Stimulated activated memory B cell treated with anti-CD40 and anti-IgM and Interleukin-4, amounts not matched to agents 10 μg/mL and 1 μg/mL and 100 μg/mL, for 72 hours (primary cell): ENCODE measurements around the gene IGF2BP2.
"Not testable (repeated sequence)": the region's sequence is repeated elsewhere in the genome, so short reads cannot be mapped to it uniquely, and the experiment has no call there.

ENCODE experiments used
- ATAC-seq: fragments of 150-1000 bp; cut with Tn5 transposase; 2 replicates; pipeline ENCODE4 v1.10.0; 2021
- H3K27ac Mint-ChIP-seq: one replicate; pipeline ENCODE4 v1.8.0; 2022; ENCODE audit warnings: mild to moderate bottlenecking, mixed read lengths
- H3K27me3 Mint-ChIP-seq: one replicate; pipeline ENCODE4 v1.8.0; 2022; ENCODE audit warnings: mixed read lengths
- H3K36me3 Mint-ChIP-seq: one replicate; pipeline ENCODE4 v1.8.0; 2022; ENCODE audit warnings: mixed read lengths
- H3K4me1 Mint-ChIP-seq: one replicate; pipeline ENCODE4 v1.8.0; 2022; ENCODE audit warnings: mixed read lengths
- H3K4me3 Mint-ChIP-seq: one replicate; pipeline ENCODE4 v1.8.0; 2022; ENCODE audit warnings: mild to moderate bottlenecking, moderate library complexity, mixed read lengths
- H3K9me3 Mint-ChIP-seq: one replicate; pipeline ENCODE4 v1.8.0; 2022; ENCODE audit warnings: mixed read lengths

IGF2BP2 gene

DNA sequence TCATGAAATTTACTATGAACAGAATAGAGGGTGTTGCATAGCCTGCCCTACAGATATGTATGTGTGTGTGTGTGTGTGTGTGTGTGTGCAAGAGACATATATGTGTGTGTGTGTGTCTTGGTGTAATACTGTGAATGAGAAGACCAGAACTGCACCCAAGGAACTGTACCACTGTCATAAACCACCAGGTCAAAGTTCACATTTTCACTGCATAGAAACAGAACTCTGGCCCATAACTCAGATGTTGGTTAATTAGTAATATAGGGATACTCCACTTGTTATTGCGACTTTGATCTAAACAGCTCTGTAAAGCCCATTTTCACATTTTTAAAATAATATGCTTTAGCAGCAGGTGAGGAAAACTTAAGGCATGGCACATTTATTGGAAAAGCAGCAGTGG is 111.8 kb downstream of the IGF2BP2 start:
- Mint-ChIP-seq H3K36me3 (no peaks in the 10 kb centered on the region), H3K9me3 (no peaks in the 10 kb centered on the region), H3K4me3 (no peak overlapping the region), H3K4me1 (no peaks in the 10 kb centered on the region), H3K27ac (no peak overlapping the region), H3K27me3 (peaks cover 57% of the 10 kb centered on the region)
- ATAC-seq: no peak

DNA sequence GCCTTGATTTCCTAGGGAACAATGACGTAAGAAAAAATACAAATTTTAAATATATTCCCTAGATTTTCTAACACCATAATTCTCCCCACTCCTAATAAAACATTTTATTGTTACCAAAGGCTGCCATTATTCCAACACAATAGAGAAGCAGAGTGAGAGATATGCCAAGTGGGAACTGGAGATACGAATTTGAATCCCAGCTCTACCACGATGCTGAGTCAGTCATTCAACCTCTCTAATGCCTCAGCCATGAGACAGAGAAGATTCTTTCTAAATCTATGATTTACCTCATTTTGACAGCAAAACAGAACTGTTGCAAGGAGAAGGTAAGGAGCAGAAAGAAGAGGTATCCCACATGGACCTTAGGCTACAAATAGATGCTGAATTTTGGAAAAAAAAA is 112.5 kb downstream of the IGF2BP2 start:
- peaks cover 64% of the 10 kb centered on the region for H3K27me3 Mint-ChIP-seq
- H3K9me3 Mint-ChIP-seq: no peaks in the 10 kb centered on the region
- ATAC-seq: no peak
- no peak overlapping the region for H3K27ac Mint-ChIP-seq
- H3K36me3 Mint-ChIP-seq: no peaks in the 10 kb centered on the region
- H3K4me1 Mint-ChIP-seq: no peaks in the 10 kb centered on the region
- H3K4me3 Mint-ChIP-seq: no peak overlapping the region

GRCh38 chr3:185711255-185711870 is 113.5 kb downstream of the IGF2BP2 start:
- Mint-ChIP-seq H3K4me3 (no peak overlapping the region), H3K27ac (no peak overlapping the region), H3K36me3 (no peaks in the 10 kb centered on the region), H3K9me3 (no peaks in the 10 kb centered on the region), H3K27me3 (peaks cover 64% of the 10 kb centered on the region), H3K4me1 (no peaks in the 10 kb centered on the region)
- no peak for ATAC-seq

DNA sequence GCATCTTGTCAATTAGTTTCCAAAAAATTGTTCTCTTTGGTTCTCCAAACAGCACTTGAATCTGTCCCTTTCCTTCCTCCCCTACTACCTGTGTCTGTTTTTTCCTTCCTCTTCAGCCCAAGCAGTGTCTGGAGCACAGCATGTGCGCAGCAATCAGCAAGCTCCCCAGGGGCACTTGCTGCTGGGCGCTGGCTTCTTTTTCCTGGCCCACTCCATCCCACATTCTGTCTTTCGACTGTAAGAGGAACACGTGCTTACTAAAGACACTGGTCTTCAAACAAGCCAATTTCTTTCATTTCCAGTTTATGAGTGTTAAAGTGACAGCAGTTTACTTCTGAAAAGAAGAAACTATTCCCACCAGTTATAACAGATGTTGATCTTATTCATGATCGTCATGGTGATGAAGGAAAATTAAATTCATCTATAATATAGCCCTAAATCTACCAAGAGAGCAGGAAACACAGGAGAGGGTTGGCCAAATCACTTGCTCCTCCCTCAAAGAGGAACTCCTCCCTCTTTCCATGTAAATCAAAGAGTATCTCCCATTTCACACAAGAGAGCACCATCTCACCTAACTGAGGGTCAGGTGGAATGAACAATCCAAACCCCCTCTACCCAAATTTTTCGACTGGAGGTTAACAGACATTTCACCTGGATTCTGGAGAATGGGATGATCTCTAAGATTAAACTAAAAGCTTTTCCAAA is 115.4 kb downstream of the IGF2BP2 start:
- Mint-ChIP-seq H3K9me3 (no peaks in the 10 kb centered on the region), H3K27me3 (peaks cover 61% of the 10 kb centered on the region), H3K4me3 (no peak overlapping the region), H3K36me3 (no peaks in the 10 kb centered on the region), H3K27ac (no peak overlapping the region), H3K4me1 (no peaks in the 10 kb centered on the region)
- ATAC-seq: no peak

DNA sequence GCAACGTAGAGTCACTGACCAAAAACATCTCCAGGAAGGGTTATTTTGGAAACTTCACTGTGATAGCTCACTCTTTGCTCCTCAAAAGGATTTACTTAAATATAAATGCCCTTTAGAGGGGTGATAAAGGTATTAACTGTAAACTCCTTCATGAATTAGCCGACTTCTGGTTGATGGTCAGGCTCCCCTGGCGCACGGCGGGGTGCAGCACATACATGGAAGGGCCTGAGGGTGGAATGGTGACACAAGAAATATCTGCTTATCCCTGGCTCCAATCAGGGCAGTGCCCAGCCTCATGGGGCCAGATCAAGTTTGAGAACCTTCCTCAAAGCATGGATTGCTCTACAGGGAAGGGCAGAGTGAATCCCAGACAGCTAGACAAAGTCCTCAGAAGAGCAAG is 116.5 kb downstream of the IGF2BP2 start:
- no peaks in the 10 kb centered on the region for H3K4me1 Mint-ChIP-seq
- no peak for ATAC-seq
- no peaks in the 10 kb centered on the region for H3K36me3 Mint-ChIP-seq
- H3K9me3 Mint-ChIP-seq: no peaks in the 10 kb centered on the region
- no peak overlapping the region for H3K27ac Mint-ChIP-seq
- peaks cover 60% of the 10 kb centered on the region for H3K27me3 Mint-ChIP-seq
- no peak overlapping the region for H3K4me3 Mint-ChIP-seq

GRCh38 chr3:185705498-185705897 is 119.3 kb downstream of the IGF2BP2 start:
- Mint-ChIP-seq H3K27ac (no peak overlapping the region), H3K27me3 (peaks cover 55% of the 10 kb centered on the region), H3K4me1 (no peaks in the 10 kb centered on the region), H3K36me3 (no peaks in the 10 kb centered on the region), H3K4me3 (no peak overlapping the region), H3K9me3 (no peaks in the 10 kb centered on the region)
- ATAC-seq: no peak

GRCh38 chr3:185702262-185703225 is 122.3 kb downstream of the IGF2BP2 start:
- H3K27me3 Mint-ChIP-seq: peaks cover 41% of the 10 kb centered on the region
- H3K4me1 Mint-ChIP-seq: no peaks in the 10 kb centered on the region
- H3K27ac Mint-ChIP-seq: no peak overlapping the region
- no peaks in the 10 kb centered on the region for H3K9me3 Mint-ChIP-seq
- H3K36me3 Mint-ChIP-seq: no peaks in the 10 kb centered on the region
- no peak overlapping the region for H3K4me3 Mint-ChIP-seq
- ATAC-seq: no peak

- Mint-ChIP-seq H3K4me3 (no peak overlapping the region), H3K27me3 (peaks cover 39% of the 10 kb centered on the region), H3K9me3 (no peaks in the 10 kb centered on the region), H3K27ac (no peak overlapping the region), H3K4me1 (no peaks in the 10 kb centered on the region), H3K36me3 (no peaks in the 10 kb centered on the region)
- ATAC-seq: no peak
Observed at GRCh38 chr3:185701611-185702261, 123.1 kb downstream of the IGF2BP2 start.

DNA sequence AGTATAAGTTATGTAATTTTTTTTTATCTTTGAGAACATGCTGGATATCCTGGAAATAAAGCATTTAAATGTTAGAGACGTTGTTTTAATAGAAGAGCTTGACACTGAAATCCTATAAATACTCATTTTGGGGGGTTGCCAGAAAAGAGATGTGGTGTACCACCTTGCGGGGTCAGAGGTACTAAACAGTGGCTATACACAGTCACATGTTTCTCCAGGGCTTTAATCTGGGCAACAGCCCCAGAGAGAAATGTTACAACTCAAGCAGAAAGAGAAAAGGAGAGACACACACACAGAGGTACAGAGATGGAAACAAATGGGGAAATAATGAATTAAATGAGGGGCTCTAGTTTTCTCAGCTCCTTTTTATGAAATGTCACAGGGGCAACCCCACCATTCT is 124.9 kb downstream of the IGF2BP2 start:
- Mint-ChIP-seq H3K4me1 (no peaks in the 10 kb centered on the region), H3K9me3 (no peaks in the 10 kb centered on the region), H3K4me3 (no peak overlapping the region), H3K27ac (no peak overlapping the region), H3K27me3 (peaks cover 38% of the 10 kb centered on the region), H3K36me3 (no peaks in the 10 kb centered on the region)
- ATAC-seq: no peak

DNA sequence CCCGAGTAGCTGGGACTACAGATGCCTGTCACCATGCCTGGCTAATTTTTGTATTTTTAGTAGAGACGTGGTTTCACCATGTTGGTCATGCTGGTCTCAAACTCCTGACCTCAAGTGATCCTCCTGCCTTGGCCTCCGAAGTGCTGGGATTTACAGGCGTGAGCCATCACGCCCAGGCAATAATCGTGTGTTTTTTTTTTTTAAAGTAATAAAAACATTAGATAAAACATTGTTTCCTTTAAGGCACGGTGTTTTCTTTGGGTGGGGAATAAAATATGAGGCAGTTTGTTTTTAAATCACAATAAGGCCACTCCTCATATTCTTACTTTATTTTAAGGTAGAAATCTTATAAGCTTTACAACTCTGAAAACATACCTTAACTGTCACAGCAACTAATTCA is 127.6 kb downstream of the IGF2BP2 start:
- H3K27me3 Mint-ChIP-seq: peaks cover 12% of the 10 kb centered on the region
- H3K9me3 Mint-ChIP-seq, H3K36me3 Mint-ChIP-seq, H3K27ac Mint-ChIP-seq, H3K4me3 Mint-ChIP-seq, H3K4me1 Mint-ChIP-seq, ATAC-seq: not testable (repeated sequence)

DNA sequence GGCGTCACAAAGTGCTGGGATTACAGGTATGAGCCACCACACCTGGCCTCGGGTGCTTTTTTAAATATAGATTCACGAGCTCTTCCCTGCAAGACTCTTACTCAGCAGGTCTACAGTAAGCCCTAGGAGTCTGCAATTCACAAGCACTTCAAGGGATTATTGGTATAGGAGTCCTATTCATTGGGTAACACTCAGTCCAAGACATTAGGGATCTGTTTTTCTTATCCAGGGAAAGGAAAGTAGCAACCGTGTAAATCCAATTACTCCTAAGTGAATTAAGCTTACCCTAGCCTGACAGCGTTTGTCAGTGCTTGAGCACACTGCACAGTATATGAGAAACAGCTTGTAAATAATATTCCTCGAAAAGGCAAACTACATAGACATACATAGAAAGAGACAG is 128.8 kb downstream of the IGF2BP2 start:
- H3K4me3 Mint-ChIP-seq: no peak overlapping the region
- no peak overlapping the region for H3K27ac Mint-ChIP-seq
- no peaks in the 10 kb centered on the region for H3K4me1 Mint-ChIP-seq
- no peaks in the 10 kb centered on the region for H3K36me3 Mint-ChIP-seq
- no peak for ATAC-seq
- H3K27me3 Mint-ChIP-seq: peaks cover 11% of the 10 kb centered on the region
- H3K9me3 Mint-ChIP-seq: no peaks in the 10 kb centered on the region

- H3K36me3 Mint-ChIP-seq: no peaks in the 10 kb centered on the region
- H3K4me3 Mint-ChIP-seq: no peak overlapping the region
- H3K4me1 Mint-ChIP-seq: no peaks in the 10 kb centered on the region
- H3K9me3 Mint-ChIP-seq: no peaks in the 10 kb centered on the region
- H3K27me3 Mint-ChIP-seq: peaks cover 2% of the 10 kb centered on the region
- no peak overlapping the region for H3K27ac Mint-ChIP-seq
- no peak for ATAC-seq
Observed at GRCh38 chr3:185693985-185694653, 130.7 kb downstream of the IGF2BP2 start.

DNA sequence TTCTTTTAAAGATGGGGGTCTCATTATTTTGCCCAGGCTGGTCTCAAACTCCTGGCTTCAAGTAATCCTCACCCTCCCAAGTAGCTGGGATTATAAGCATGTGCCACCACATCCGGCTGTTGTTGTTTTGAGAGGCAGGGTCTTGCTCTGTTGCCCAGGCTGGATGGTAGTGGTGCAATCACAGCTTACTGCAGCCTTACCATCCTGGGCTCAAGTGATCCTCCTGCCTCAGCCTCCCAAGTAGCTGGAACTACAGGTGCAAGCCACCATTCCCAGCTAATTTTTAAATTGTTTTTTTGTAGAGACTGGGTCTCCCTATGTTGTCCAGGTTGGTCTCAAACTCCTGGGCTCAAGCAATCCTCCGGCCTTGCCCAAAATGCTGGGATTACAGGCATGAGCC is 133.2 kb downstream of the IGF2BP2 start:
- ATAC-seq: no peak
- no peaks in the 10 kb centered on the region for H3K9me3 Mint-ChIP-seq
- H3K36me3 Mint-ChIP-seq: no peaks in the 10 kb centered on the region
- no peaks in the 10 kb centered on the region for H3K4me1 Mint-ChIP-seq
- H3K27ac Mint-ChIP-seq: no peak overlapping the region
- no peak overlapping the region for H3K4me3 Mint-ChIP-seq
- no peaks in the 10 kb centered on the region for H3K27me3 Mint-ChIP-seq

DNA sequence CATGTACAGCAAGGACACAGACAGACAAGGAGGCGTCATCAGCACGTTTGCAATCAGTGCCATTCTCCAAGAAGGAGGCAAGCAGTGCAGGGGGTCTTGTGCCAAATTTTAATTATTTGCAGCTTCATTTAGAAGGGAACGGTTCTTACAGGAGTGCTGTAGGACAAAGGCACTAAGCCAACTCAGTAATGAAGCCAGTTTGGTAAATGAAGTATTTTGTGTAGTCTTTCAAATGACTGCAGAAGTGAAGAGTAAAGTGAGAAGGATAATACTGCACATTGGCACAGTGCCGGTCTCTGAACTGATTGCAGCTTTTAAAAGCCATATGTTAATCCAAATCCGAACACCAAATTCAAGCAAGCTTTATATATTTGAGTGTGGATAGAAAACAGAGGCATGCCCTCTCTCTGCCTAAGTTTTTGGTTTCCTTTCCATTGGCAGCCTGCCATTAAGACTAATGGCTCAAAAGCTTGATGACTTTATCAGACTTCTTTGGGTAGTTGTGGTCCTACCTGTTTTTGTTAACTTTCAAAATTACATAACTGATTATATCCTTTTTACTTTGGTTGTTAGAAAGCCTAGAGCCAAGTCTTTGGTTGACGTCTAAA is 137.5 kb downstream of the IGF2BP2 start:
- H3K36me3 Mint-ChIP-seq: no peaks in the 10 kb centered on the region
- ATAC-seq: no peak
- H3K4me1 Mint-ChIP-seq: no peaks in the 10 kb centered on the region
- no peak overlapping the region for H3K27ac Mint-ChIP-seq
- no peak overlapping the region for H3K4me3 Mint-ChIP-seq
- H3K9me3 Mint-ChIP-seq: no peaks in the 10 kb centered on the region
- H3K27me3 Mint-ChIP-seq: peaks cover 17% of the 10 kb centered on the region
